Thyroid gland (tissue), 4 donors: Measurements from ENCODE around the gene MRPS6.

Experiments used
- POLR2A ChIP-seq, 2 donors: fragments of 450-650 bp; IDR thresholded peaks; one replicate each; pipeline ENCODE4 v1.6.1; 2017; ENCODE audit warnings: antibody characterized with exemption in 2 of 2, mild to moderate bottlenecking in 2 of 2, moderate library complexity in 1 of 2
- TF ChIP-seq, protein P1 (sequence below), 6 experiments: fragments of 200-600 bp in 3 of 6; fragments of 450-650 bp in 3 of 6; sonication (generic) in 3 of 6; IDR thresholded peaks; one replicate each; pipeline ENCODE4 v1.5.1; 2016 to 2019; ENCODE audit warnings: antibody characterized with exemption in 6 of 6, mild to moderate bottlenecking in 2 of 6, inconsistent platforms in 1 of 6, moderate library complexity in 1 of 6

DNA sequence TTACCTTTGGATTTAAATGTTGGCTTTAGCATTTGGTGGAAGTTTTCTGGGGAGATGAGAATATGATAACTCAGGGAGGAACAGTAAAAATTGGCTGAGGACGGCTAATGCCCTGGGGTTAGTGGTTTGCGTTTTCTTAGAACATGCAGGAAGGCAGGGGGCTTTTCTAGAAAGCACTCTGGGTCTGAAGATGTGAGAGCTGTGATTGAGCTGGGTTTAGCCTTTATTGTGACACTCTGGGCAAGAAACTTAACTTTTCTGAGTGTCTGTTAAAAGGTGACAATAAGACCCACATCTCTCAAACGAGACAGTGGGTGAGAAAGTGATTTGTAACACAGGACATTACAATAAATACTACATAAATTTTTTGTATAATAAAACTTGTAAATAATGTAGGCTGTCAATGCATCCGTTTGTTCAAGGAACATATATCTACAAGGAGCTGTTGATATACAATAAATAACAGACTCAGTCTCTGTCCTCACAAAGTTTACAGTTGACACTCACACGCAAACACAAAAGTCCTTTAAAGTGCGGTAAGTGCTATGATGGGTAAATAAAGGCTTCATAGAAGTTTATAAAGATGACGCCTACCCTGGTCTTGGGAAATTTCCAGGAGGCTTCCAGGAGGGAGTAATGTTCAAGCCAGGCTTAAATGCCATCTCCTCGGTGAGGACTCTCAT, 49.5 kb upstream of the MRPS6 start:
- TF ChIP-seq, protein P1, sequence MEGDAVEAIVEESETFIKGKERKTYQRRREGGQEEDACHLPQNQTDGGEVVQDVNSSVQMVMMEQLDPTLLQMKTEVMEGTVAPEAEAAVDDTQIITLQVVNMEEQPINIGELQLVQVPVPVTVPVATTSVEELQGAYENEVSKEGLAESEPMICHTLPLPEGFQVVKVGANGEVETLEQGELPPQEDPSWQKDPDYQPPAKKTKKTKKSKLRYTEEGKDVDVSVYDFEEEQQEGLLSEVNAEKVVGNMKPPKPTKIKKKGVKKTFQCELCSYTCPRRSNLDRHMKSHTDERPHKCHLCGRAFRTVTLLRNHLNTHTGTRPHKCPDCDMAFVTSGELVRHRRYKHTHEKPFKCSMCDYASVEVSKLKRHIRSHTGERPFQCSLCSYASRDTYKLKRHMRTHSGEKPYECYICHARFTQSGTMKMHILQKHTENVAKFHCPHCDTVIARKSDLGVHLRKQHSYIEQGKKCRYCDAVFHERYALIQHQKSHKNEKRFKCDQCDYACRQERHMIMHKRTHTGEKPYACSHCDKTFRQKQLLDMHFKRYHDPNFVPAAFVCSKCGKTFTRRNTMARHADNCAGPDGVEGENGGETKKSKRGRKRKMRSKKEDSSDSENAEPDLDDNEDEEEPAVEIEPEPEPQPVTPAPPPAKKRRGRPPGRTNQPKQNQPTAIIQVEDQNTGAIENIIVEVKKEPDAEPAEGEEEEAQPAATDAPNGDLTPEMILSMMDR (IDR thresholded peaks at IDR 0.05), result no peak
- TF ChIP-seq POLR2A (IDR thresholded peaks at IDR 0.05), result no peak
